Measurements from ENCODE around the gene SPDYE3. TPM values are rescaled to one million over a fixed set of nuclear protein-coding genes. Genes with fewer than 3 reads are reported as not detected.
"Not testable (repeated sequence)": the region's sequence is repeated elsewhere in the genome, so short reads cannot be mapped to it uniquely, and the experiment has no call there.

Gene SPDYE3
- total RNA-seq, 1 donor from 2014 or later: not detected

DNA sequence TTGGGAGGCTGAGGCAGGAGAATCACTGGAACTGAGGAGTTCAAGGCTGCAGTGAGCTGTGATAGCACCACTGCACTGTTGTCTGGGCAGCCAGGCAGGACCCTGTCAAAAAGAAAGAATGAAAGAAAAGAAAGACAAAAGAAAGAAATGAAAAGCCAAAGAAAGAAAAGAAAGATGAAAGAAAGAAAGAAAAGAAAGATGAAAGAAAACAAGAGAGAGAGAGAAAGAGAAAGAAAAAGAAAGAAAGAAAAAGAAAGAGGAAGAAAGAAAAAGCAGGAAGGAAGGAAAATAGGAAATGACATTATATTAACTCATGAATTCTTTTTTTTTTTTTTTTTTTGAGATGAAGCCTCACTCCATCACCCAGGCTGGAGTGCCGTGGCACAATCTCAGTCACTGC lies 32.4 kb upstream of the SPDYE3 start:
- TF ChIP-seq CTCF (IDR thresholded peaks at IDR 0.05): no peak
- H3K4me1 Mint-ChIP-seq (ENCODE audit: unreplicated experiment): peaks cover 15% of the 10 kb centered on the region
- no peaks in the 10 kb centered on the region for H3K9me3 Mint-ChIP-seq (ENCODE audit: unreplicated experiment)
- no peak overlapping the region for H3K27ac Mint-ChIP-seq (ENCODE audit: unreplicated experiment)
- H3K36me3 Mint-ChIP-seq (ENCODE audit: unreplicated experiment): peaks cover 6% of the 10 kb centered on the region
- DNase-seq (ENCODE audit: extremely low spot score, unreplicated experiment): no peak
- H3K27me3 Mint-ChIP-seq (ENCODE audit: unreplicated experiment): no peaks in the 10 kb centered on the region
- H3K4me3 Mint-ChIP-seq (ENCODE audit: unreplicated experiment): no peak overlapping the region

GRCh38 chr7:100276126-100276525 lies 31.4 kb upstream of the SPDYE3 start:
- not testable (repeated sequence) for H3K4me1 Mint-ChIP-seq (ENCODE audit: unreplicated experiment); H3K4me3 Mint-ChIP-seq (ENCODE audit: unreplicated experiment); DNase-seq (ENCODE audit: extremely low spot score, unreplicated experiment); H3K27me3 Mint-ChIP-seq (ENCODE audit: unreplicated experiment); H3K27ac Mint-ChIP-seq (ENCODE audit: unreplicated experiment); H3K9me3 Mint-ChIP-seq (ENCODE audit: unreplicated experiment); H3K36me3 Mint-ChIP-seq (ENCODE audit: unreplicated experiment)

DNA sequence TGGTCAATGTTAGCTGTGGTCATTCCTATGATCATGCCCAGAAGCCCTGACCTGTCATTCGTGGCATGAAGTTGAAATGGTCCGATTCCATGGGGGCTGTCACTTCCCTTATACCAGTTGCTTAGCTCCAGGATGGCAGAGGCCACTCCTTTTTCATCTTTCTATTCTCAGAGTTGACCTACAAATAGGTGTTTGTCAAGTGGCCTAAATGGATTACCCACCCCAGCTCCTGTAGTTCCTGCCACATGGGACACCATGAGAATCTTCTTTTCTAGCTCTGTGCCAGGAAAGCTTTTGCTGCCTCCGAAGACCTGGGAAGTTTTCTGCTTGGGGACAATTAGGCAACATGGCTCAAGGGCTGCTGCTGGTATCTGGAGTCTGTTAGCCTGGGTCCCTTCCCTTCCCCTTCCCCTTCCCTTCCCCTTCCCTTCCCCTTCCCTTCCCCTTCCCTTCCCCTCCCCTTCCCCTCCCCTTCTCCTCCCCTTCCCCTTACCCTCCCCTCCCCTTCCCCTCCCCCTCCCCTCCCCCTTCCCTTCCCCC lies 25.4 kb upstream of the SPDYE3 start:
- H3K36me3 Mint-ChIP-seq (ENCODE audit: unreplicated experiment); H3K4me3 Mint-ChIP-seq (ENCODE audit: unreplicated experiment); H3K27ac Mint-ChIP-seq (ENCODE audit: unreplicated experiment); DNase-seq (ENCODE audit: extremely low spot score, unreplicated experiment); H3K9me3 Mint-ChIP-seq (ENCODE audit: unreplicated experiment); H3K27me3 Mint-ChIP-seq (ENCODE audit: unreplicated experiment); H3K4me1 Mint-ChIP-seq (ENCODE audit: unreplicated experiment): not testable (repeated sequence)

DNA sequence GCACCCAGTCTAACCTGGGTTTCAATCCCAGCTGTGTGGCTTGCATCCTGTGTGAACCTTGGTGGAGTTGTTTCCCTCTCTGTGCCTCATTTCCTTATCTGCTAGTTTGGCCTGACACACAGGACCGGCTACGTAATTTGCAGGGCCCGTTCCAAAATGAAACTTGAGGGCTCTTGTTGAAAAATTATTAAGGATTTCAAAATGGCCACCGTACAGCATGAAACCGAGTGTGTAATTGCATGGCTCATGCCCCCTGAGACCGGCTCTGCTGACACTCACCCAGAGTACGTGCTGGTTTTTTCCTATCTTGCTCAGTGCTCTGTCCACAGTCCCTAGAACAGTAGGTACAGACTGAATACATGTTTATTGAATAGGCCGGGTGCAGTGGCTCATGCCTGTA lies 24.4 kb upstream of the SPDYE3 start:
- not testable (repeated sequence) for H3K4me1 Mint-ChIP-seq (ENCODE audit: unreplicated experiment); H3K27me3 Mint-ChIP-seq (ENCODE audit: unreplicated experiment); DNase-seq (ENCODE audit: extremely low spot score, unreplicated experiment); H3K27ac Mint-ChIP-seq (ENCODE audit: unreplicated experiment); H3K36me3 Mint-ChIP-seq (ENCODE audit: unreplicated experiment); H3K4me3 Mint-ChIP-seq (ENCODE audit: unreplicated experiment); H3K9me3 Mint-ChIP-seq (ENCODE audit: unreplicated experiment)

DNA sequence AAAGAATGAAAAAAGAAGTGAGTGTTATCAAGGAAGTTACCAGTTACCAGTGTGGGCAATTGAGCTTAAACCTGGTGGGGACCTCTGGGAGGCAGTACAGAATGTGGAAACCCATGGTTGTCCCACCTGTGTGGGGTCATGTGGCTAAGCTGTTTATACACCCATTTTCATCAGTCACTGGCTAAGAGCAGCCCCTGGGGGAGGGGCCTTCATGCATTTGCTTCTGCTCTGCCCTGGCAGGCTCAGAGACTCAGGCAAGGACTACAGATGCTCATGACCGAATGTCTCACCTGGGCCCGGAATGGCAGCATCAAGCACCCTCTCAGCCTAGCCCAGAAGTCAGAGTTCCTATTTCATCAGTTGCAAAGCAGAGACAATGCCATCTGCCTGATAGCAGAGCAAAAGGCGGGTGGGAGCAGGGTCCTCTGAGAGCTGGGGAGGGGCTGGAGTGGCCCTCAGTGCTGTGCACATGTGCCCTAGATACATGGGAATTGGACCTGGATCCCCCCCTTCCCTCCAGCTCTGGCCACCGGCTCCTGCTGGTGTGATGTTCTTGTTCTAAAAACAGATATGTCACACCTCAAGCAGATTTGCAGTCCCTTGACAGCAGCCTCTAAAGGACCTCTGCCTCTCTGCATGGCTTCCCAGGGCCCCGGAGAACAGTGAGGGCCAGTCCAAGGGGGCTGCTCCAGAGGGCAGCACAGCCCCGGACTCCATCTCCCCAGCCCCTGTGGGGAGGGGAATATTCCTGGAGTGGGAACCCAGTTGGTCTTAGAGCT lies 20.1 kb upstream of the SPDYE3 start:
- not testable (repeated sequence) for H3K4me3 Mint-ChIP-seq (ENCODE audit: unreplicated experiment); DNase-seq (ENCODE audit: extremely low spot score, unreplicated experiment); H3K27ac Mint-ChIP-seq (ENCODE audit: unreplicated experiment); H3K4me1 Mint-ChIP-seq (ENCODE audit: unreplicated experiment); H3K9me3 Mint-ChIP-seq (ENCODE audit: unreplicated experiment); H3K36me3 Mint-ChIP-seq (ENCODE audit: unreplicated experiment); H3K27me3 Mint-ChIP-seq (ENCODE audit: unreplicated experiment)

DNA sequence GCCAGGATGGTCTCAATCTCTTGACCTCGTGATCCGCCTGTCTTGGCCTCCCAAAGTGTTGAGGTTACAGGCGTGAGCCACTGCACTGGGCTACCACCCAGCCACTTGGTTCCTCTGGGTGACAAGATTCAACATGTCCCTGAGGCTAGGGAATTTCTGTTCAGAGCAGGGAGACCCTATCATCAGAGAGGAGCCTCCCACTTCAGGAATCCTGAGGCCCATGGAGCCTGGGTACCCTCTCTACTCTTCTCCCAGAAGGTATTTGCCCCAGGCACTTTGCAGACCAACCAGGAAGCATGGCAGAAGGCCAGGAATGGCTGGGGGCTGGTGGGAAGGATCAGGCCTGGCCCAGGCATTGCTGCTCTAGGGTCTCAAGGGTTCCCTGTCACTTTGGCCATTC lies 19.2 kb upstream of the SPDYE3 start:
- not testable (repeated sequence) for H3K9me3 Mint-ChIP-seq (ENCODE audit: unreplicated experiment); H3K4me1 Mint-ChIP-seq (ENCODE audit: unreplicated experiment); H3K36me3 Mint-ChIP-seq (ENCODE audit: unreplicated experiment); H3K27me3 Mint-ChIP-seq (ENCODE audit: unreplicated experiment); H3K27ac Mint-ChIP-seq (ENCODE audit: unreplicated experiment); DNase-seq (ENCODE audit: extremely low spot score, unreplicated experiment); H3K4me3 Mint-ChIP-seq (ENCODE audit: unreplicated experiment)

- H3K36me3 Mint-ChIP-seq (ENCODE audit: unreplicated experiment); H3K4me3 Mint-ChIP-seq (ENCODE audit: unreplicated experiment); DNase-seq (ENCODE audit: extremely low spot score, unreplicated experiment); H3K27ac Mint-ChIP-seq (ENCODE audit: unreplicated experiment); H3K9me3 Mint-ChIP-seq (ENCODE audit: unreplicated experiment); H3K4me1 Mint-ChIP-seq (ENCODE audit: unreplicated experiment); H3K27me3 Mint-ChIP-seq (ENCODE audit: unreplicated experiment): not testable (repeated sequence)
Observed at GRCh38 chr7:100292162-100292561, 15.3 kb upstream of the SPDYE3 start.

DNA sequence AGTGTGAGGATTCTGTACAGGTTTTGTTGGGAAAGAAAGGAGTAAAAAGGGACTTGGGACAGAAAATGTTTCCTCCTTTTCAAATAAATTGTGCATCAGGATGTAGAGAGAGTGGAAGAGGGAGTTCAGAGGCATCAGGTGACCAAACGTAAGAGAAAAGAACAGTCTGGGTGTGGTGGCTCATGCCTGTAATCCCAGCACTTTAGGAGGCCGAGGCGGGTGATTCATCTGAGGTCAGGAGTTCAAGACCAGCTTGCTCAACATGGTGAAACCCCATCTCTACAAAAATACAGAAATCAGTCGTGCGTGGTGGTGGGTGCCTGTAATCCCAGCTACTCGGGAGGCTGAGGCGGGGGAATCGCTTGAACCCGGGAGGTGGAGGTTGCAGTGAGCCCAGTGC lies 12.2 kb upstream of the SPDYE3 start:
- H3K9me3 Mint-ChIP-seq (ENCODE audit: unreplicated experiment); H3K27ac Mint-ChIP-seq (ENCODE audit: unreplicated experiment); H3K27me3 Mint-ChIP-seq (ENCODE audit: unreplicated experiment); H3K36me3 Mint-ChIP-seq (ENCODE audit: unreplicated experiment); H3K4me1 Mint-ChIP-seq (ENCODE audit: unreplicated experiment); DNase-seq (ENCODE audit: extremely low spot score, unreplicated experiment); H3K4me3 Mint-ChIP-seq (ENCODE audit: unreplicated experiment): not testable (repeated sequence)

- H3K36me3 Mint-ChIP-seq (ENCODE audit: unreplicated experiment); H3K4me1 Mint-ChIP-seq (ENCODE audit: unreplicated experiment); H3K27me3 Mint-ChIP-seq (ENCODE audit: unreplicated experiment); H3K27ac Mint-ChIP-seq (ENCODE audit: unreplicated experiment); DNase-seq (ENCODE audit: extremely low spot score, unreplicated experiment); H3K4me3 Mint-ChIP-seq (ENCODE audit: unreplicated experiment); H3K9me3 Mint-ChIP-seq (ENCODE audit: unreplicated experiment): not testable (repeated sequence)
Observed at GRCh38 chr7:100297852-100298631, 9.5 kb upstream of the SPDYE3 start.

DNA sequence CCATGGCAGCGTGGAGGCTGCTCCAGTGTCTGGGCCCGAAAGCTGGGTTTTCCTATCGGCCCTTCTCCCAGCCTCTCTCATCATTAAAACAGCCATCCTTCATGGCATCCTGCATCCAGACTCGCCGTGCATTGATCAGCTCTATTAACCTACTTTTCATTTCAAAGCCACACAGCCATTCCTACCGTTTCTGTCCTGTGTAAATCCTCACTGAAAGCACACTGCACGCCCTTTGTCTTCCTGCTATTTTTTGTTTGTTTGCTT lies 8.9 kb upstream of the SPDYE3 start:
- not testable (repeated sequence) for H3K4me3 Mint-ChIP-seq (ENCODE audit: unreplicated experiment); H3K4me1 Mint-ChIP-seq (ENCODE audit: unreplicated experiment); H3K9me3 Mint-ChIP-seq (ENCODE audit: unreplicated experiment)

DNA sequence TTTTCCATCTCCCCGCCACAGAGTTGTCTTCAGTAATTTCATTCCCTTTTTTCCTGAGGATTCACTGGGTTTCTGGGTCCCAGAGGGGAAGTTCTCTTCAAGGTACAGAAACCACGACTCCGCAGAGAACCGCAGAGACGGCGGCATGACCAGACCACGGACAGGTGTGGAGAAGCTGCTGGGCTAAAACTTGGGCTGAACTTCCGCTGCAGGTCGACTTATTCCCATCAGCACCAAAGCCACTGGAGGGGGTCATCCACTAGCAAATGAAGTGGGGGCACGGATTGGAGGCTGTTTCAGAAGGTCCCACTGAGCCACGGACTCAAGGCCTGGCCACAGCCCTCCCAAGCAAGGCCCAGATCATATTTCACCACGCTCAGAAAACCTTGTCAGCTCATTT lies 3.0 kb upstream of the SPDYE3 start:
- not testable (repeated sequence) for H3K36me3 Mint-ChIP-seq (ENCODE audit: unreplicated experiment); H3K9me3 Mint-ChIP-seq (ENCODE audit: unreplicated experiment); H3K27ac Mint-ChIP-seq (ENCODE audit: unreplicated experiment); H3K4me1 Mint-ChIP-seq (ENCODE audit: unreplicated experiment); H3K27me3 Mint-ChIP-seq (ENCODE audit: unreplicated experiment); H3K4me3 Mint-ChIP-seq (ENCODE audit: unreplicated experiment); DNase-seq (ENCODE audit: extremely low spot score, unreplicated experiment)

More for the DNA sequence above, 8.9 kb upstream of the SPDYE3 start:
- H3K36me3 Mint-ChIP-seq (ENCODE audit: unreplicated experiment); DNase-seq (ENCODE audit: extremely low spot score, unreplicated experiment); H3K27ac Mint-ChIP-seq (ENCODE audit: unreplicated experiment); H3K27me3 Mint-ChIP-seq (ENCODE audit: unreplicated experiment): not testable (repeated sequence)
